GM12865 (cell line): ENCODE measurements around the gene B4GALT2.

Experiments used
- DNase-seq: peaks from one replicate; pipeline ENCODE4 v3.0.0; 2010; ENCODE audit warnings: low read depth
- H3K4me3 ChIP-seq: 2 replicates; pipeline ENCODE4 v1.5.1; 2011; ENCODE audit warnings: mild to moderate bottlenecking, low read depth, low read length, control low read depth
- TF ChIP-seq, protein P1 (sequence below): IDR thresholded peaks from 2 replicates; pipeline ENCODE4 v1.5.1; 2011; ENCODE audit warnings: low read length, control low read depth, low read depth, inconsistent platforms; ENCODE audit not compliant: insufficient read depth; ENCODE audit errors: missing control alignments

B4GALT2 gene

DNA sequence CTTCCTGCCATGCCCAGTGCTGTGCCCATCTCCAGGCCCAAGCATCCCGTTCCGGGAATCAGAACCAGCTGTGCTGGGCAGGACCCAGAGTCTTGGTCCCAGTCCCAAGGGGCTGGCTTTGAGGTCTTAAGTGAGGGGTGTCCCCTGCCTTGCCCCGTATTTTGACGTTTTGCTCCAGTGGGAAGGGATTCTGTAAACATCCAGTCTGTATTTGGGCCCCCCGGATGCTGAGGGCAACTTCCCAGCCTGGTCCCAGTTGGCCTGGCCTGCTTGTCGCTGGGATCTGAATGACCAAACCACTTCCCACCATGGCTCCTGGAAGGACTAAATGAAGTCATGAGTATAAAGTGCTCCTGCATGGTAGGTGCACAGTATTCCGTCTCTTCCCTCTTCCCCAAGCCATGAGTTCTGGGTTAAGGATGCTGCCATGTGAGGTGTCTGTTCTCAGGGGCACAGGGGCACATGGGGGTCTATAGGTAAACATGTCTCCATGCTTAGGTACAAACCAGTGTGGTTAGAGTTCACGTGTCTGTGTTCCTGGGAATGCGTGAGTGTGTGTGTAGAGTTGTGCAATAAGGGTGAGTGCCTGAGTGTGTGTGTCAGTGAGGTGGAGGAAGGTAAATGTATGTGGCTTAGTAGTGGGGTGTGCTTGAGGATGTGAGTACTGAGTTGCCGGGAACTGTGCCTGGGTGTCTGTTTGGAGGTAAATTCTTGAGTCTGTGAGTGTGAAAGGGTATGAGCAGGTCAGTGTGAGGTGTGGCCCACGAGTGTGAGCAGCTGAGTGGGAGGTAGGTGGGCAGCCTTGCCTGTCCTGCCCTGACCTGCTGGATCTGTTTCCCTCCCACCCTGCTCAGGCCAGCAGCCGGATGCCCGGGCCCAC is 1.5 kb downstream of the B4GALT2 start:
- no peak for DNase-seq
- TF ChIP-seq, protein P1, sequence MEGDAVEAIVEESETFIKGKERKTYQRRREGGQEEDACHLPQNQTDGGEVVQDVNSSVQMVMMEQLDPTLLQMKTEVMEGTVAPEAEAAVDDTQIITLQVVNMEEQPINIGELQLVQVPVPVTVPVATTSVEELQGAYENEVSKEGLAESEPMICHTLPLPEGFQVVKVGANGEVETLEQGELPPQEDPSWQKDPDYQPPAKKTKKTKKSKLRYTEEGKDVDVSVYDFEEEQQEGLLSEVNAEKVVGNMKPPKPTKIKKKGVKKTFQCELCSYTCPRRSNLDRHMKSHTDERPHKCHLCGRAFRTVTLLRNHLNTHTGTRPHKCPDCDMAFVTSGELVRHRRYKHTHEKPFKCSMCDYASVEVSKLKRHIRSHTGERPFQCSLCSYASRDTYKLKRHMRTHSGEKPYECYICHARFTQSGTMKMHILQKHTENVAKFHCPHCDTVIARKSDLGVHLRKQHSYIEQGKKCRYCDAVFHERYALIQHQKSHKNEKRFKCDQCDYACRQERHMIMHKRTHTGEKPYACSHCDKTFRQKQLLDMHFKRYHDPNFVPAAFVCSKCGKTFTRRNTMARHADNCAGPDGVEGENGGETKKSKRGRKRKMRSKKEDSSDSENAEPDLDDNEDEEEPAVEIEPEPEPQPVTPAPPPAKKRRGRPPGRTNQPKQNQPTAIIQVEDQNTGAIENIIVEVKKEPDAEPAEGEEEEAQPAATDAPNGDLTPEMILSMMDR = no peak

DNA sequence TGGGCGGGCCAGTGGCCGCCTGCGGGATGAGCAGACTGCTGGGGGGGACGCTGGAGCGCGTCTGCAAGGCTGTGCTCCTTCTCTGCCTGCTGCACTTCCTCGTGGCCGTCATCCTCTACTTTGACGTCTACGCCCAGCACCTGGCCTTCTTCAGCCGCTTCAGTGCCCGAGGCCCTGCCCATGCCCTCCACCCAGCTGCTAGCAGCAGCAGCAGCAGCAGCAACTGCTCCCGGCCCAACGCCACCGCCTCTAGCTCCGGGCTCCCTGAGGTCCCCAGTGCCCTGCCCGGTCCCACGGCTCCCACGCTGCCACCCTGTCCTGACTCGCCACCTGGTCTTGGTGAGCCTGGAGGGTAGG is 2.1 kb downstream of the B4GALT2 start:
- H3K4me3 ChIP-seq = no peak overlapping the region
- no peak for DNase-seq
- TF ChIP-seq, protein P1 = no peak

More for the DNA sequence above, 1.5 kb downstream of the B4GALT2 start:
- H3K4me3 ChIP-seq = peak overlapping the region; percentile 68

- TF ChIP-seq, protein P1 = no peak
- no peak for DNase-seq
- H3K4me3 ChIP-seq = no peak overlapping the region
Measured at GRCh38 chr1:43981636-43982035, 2.6 kb downstream of the B4GALT2 start.

- no peak for DNase-seq
- no peak overlapping the region for H3K4me3 ChIP-seq
- TF ChIP-seq, protein P1 = no peak
Measured at GRCh38 chr1:43982241-43982640, 3.2 kb downstream of the B4GALT2 start.

GRCh38 chr1:43982808-43983207 is 3.8 kb downstream of the B4GALT2 start:
- TF ChIP-seq, protein P1 = no peak
- no peak for DNase-seq
- no peak overlapping the region for H3K4me3 ChIP-seq

GRCh38 chr1:43983253-43983899 is 4.4 kb downstream of the B4GALT2 start:
- no peak overlapping the region for H3K4me3 ChIP-seq
- DNase-seq = no peak
- TF ChIP-seq, protein P1 = no peak
